ENCODE measurements around the gene MAPK4. TPM values are rescaled to one million over a fixed set of nuclear protein-coding genes. Genes with fewer than 3 reads are reported as not detected.
A peak's percentile ranks its signal among the peaks of the same experiment; 100 is the strongest.

The MAPK4 gene
- total RNA-seq, 2 donors from 2014 or later: 2.0 to 3.8 TPM

- Mint-ChIP-seq H3K36me3 (ENCODE audit: low read depth) (no peaks in the 10 kb centered on the region), H3K27ac (no peak overlapping the region), H3K27me3 (ENCODE audit: insufficient read depth) (no peaks in the 10 kb centered on the region), H3K4me1 (peaks cover 2% of the 10 kb centered on the region), H3K9me3 (no peaks in the 10 kb centered on the region), H3K4me3 (no peak overlapping the region)
- no peak overlapping the region for H3K27ac ChIP-seq (ENCODE audit: low read depth, low read length)
- DNase-seq: peak; percentile 48
- no peaks in the 10 kb centered on the region for H3K27me3 ChIP-seq (ENCODE audit: control insufficient read depth, insufficient read depth, low read length, poor library complexity, severe bottlenecking)
- H3K9ac ChIP-seq (ENCODE audit: extremely low read depth, low read length, poor library complexity, severe bottlenecking): no peak overlapping the region
- TF ChIP-seq, protein P1, sequence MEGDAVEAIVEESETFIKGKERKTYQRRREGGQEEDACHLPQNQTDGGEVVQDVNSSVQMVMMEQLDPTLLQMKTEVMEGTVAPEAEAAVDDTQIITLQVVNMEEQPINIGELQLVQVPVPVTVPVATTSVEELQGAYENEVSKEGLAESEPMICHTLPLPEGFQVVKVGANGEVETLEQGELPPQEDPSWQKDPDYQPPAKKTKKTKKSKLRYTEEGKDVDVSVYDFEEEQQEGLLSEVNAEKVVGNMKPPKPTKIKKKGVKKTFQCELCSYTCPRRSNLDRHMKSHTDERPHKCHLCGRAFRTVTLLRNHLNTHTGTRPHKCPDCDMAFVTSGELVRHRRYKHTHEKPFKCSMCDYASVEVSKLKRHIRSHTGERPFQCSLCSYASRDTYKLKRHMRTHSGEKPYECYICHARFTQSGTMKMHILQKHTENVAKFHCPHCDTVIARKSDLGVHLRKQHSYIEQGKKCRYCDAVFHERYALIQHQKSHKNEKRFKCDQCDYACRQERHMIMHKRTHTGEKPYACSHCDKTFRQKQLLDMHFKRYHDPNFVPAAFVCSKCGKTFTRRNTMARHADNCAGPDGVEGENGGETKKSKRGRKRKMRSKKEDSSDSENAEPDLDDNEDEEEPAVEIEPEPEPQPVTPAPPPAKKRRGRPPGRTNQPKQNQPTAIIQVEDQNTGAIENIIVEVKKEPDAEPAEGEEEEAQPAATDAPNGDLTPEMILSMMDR (conservative IDR thresholded peaks at IDR 0.05): no peak
- WGBS, 2 experiments (ENCODE audit: insufficient coverage in 1 of 2, insufficient read length in 1 of 2): 87 to 93% methylated on average over 9 to 11 of the region's 11 CpGs
- no peaks in the 10 kb centered on the region for H3K4me1 ChIP-seq (ENCODE audit: control insufficient read depth, insufficient read depth, low read length)
- no peaks in the 10 kb centered on the region for H3K36me3 ChIP-seq (ENCODE audit: control insufficient read depth, insufficient read depth, low read length)
- H3K4me3 ChIP-seq (ENCODE audit: low read length): no peak overlapping the region
- H3K9me3 ChIP-seq (ENCODE audit: control insufficient read depth, low read length): no peaks in the 10 kb centered on the region
Measured at GRCh38 chr18:50687491-50687890, 127.6 kb downstream of the MAPK4 start.

- Mint-ChIP-seq H3K9me3 (no peaks in the 10 kb centered on the region), H3K4me1 (peaks cover 4% of the 10 kb centered on the region), H3K4me3 (no peak overlapping the region), H3K36me3 (ENCODE audit: low read depth) (no peaks in the 10 kb centered on the region), H3K27me3 (ENCODE audit: insufficient read depth) (no peaks in the 10 kb centered on the region), H3K27ac (no peak overlapping the region)
- Histone ChIP-seq H3K27ac (ENCODE audit: low read depth, low read length) (no peak overlapping the region), H3K9ac (ENCODE audit: extremely low read depth, low read length, poor library complexity, severe bottlenecking) (no peak overlapping the region), H3K4me3 (ENCODE audit: low read length) (no peak overlapping the region), H3K27me3 (ENCODE audit: control insufficient read depth, insufficient read depth, low read length, poor library complexity, severe bottlenecking) (no peaks in the 10 kb centered on the region), H3K36me3 (ENCODE audit: control insufficient read depth, insufficient read depth, low read length) (no peaks in the 10 kb centered on the region), H3K4me1 (ENCODE audit: control insufficient read depth, insufficient read depth, low read length) (no peaks in the 10 kb centered on the region), H3K9me3 (ENCODE audit: control insufficient read depth, low read length) (no peaks in the 10 kb centered on the region)
- DNase-seq: no peak
- TF ChIP-seq, protein P1 (conservative IDR thresholded peaks at IDR 0.05): no peak
- WGBS, 2 experiments (ENCODE audit: insufficient coverage in 1 of 2, insufficient read length in 1 of 2): 89 to 95% methylated on average over 6 of the region's 6 CpGs
Measured at GRCh38 chr18:50689578-50689977, 129.7 kb downstream of the MAPK4 start.

DNA sequence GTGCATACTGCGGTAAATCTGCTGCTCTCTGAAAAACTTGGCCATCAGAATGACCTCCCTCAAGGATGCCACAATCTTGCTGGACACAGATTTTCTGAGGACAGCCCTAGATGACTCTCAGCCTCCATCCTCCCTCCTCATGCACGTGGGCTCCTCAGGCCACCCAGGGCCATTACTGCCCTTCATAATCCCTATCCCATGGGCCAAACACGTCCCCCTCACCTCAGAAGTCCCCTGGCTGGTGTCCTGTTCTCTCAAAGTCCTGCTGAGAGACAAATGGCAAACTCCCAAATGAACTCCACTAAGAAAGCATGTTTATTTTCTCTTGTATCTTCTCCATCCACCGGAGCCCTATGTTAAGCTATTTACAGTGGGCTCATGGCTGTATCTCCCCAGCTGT, 134.3 kb downstream of the MAPK4 start:
- 93 to 94% methylated on average over 2 to 4 of the region's 4 CpGs for WGBS, 2 experiments (ENCODE audit: insufficient coverage in 1 of 2, insufficient read length in 1 of 2)
- Histone ChIP-seq H3K9ac (ENCODE audit: extremely low read depth, low read length, poor library complexity, severe bottlenecking) (no peak overlapping the region), H3K4me1 (ENCODE audit: control insufficient read depth, insufficient read depth, low read length) (no peaks in the 10 kb centered on the region), H3K27me3 (ENCODE audit: control insufficient read depth, insufficient read depth, low read length, poor library complexity, severe bottlenecking) (no peaks in the 10 kb centered on the region), H3K27ac (ENCODE audit: low read depth, low read length) (no peak overlapping the region), H3K36me3 (ENCODE audit: control insufficient read depth, insufficient read depth, low read length) (no peaks in the 10 kb centered on the region), H3K9me3 (ENCODE audit: control insufficient read depth, low read length) (no peaks in the 10 kb centered on the region), H3K4me3 (ENCODE audit: low read length) (no peak overlapping the region)
- TF ChIP-seq, protein P1 (conservative IDR thresholded peaks at IDR 0.05): no peak
- H3K4me3 Mint-ChIP-seq: no peak overlapping the region
- H3K27me3 Mint-ChIP-seq (ENCODE audit: insufficient read depth): no peaks in the 10 kb centered on the region
- no peak overlapping the region for H3K27ac Mint-ChIP-seq
- no peaks in the 10 kb centered on the region for H3K9me3 Mint-ChIP-seq
- H3K4me1 Mint-ChIP-seq: peaks cover 13% of the 10 kb centered on the region
- no peaks in the 10 kb centered on the region for H3K36me3 Mint-ChIP-seq (ENCODE audit: low read depth)
- DNase-seq: no peak

Data from endodermal cell (in vitro differentiated cells).